ENCODE results near the gene ZC3HAV1L.

ZC3HAV1L gene

GRCh38 chr7:139004321-139005090 lies 31.3 kb downstream of the ZC3HAV1L start:
- no peak for DNase-seq (ENCODE audit: low read depth)
- TF ChIP-seq CTCF (IDR thresholded peaks at IDR 0.05; ENCODE audit: low read depth, low read length, missing control alignments): no peak
- no peak overlapping the region for H3K4me3 ChIP-seq (ENCODE audit: low read depth, low read length)
- in situ Hi-C loops (cut with HindIII; ENCODE audit: low sequenced_read_pairs): no loop called here

- no peak overlapping the region for H3K4me3 ChIP-seq (ENCODE audit: low read depth, low read length)
- no peak for DNase-seq (ENCODE audit: low read depth)
- TF ChIP-seq CTCF (IDR thresholded peaks at IDR 0.05; ENCODE audit: low read depth, low read length, missing control alignments): no peak
- in situ Hi-C loops (cut with HindIII; ENCODE audit: low sequenced_read_pairs): no loop called here
Measured at GRCh38 chr7:138999414-138999813, 36.4 kb downstream of the ZC3HAV1L start.

GRCh38 chr7:138992052-138992531 lies 43.8 kb downstream of the ZC3HAV1L start:
- in situ Hi-C loops (cut with HindIII; ENCODE audit: low sequenced_read_pairs): no loop called here
- no peak for TF ChIP-seq CTCF (IDR thresholded peaks at IDR 0.05; ENCODE audit: low read depth, low read length, missing control alignments)
- no peak for DNase-seq (ENCODE audit: low read depth)

GRCh38 chr7:138987686-138988085 lies 48.2 kb downstream of the ZC3HAV1L start:
- in situ Hi-C loops (cut with HindIII; ENCODE audit: low sequenced_read_pairs): no loop called here
- no peak overlapping the region for H3K4me3 ChIP-seq (ENCODE audit: low read depth, low read length)
- no peak for TF ChIP-seq CTCF (IDR thresholded peaks at IDR 0.05; ENCODE audit: low read depth, low read length, missing control alignments)
- DNase-seq (ENCODE audit: low read depth): no peak

More at GRCh38 chr7:138992052-138992531, 43.8 kb downstream of the ZC3HAV1L start:
- no peak overlapping the region for H3K4me3 ChIP-seq (ENCODE audit: low read depth, low read length)

GRCh38 chr7:138982204-138982623 lies 53.6 kb downstream of the ZC3HAV1L start:
- in situ Hi-C loops (cut with HindIII; ENCODE audit: low sequenced_read_pairs): no loop called here
- DNase-seq (ENCODE audit: low read depth): no peak
- TF ChIP-seq CTCF (IDR thresholded peaks at IDR 0.05; ENCODE audit: low read depth, low read length, missing control alignments): no peak
- H3K4me3 ChIP-seq (ENCODE audit: low read depth, low read length): peak overlapping the region; percentile 75

GRCh38 chr7:138981332-138982203 lies 54.3 kb downstream of the ZC3HAV1L start, which contains the start of gene KIAA1549:
KIAA1549 (minus strand) TSS chr7:138981389; CDS start chr7:138981269, 120 bp downstream.
- peak within 1 kb of the TSS; percentile 75 for H3K4me3 ChIP-seq (ENCODE audit: low read depth, low read length)
- no peak for TF ChIP-seq CTCF (IDR thresholded peaks at IDR 0.05; ENCODE audit: low read depth, low read length, missing control alignments)
- DNase-seq (ENCODE audit: low read depth): peak; percentile 19
- in situ Hi-C loops (cut with HindIII; ENCODE audit: low sequenced_read_pairs): no loop called here

Data from astrocyte of the cerebellum (primary cell).